ENCODE results near the gene RUNDC1. TPM values are rescaled to one million over a fixed set of nuclear protein-coding genes. Genes with fewer than 3 reads are reported as not detected.

The RUNDC1 gene
- total and polyA plus RNA-seq, 2 donors (not counting 1 experiment from before 2014, with no cell fraction given) = 8.0 to 8.8 TPM

DNA sequence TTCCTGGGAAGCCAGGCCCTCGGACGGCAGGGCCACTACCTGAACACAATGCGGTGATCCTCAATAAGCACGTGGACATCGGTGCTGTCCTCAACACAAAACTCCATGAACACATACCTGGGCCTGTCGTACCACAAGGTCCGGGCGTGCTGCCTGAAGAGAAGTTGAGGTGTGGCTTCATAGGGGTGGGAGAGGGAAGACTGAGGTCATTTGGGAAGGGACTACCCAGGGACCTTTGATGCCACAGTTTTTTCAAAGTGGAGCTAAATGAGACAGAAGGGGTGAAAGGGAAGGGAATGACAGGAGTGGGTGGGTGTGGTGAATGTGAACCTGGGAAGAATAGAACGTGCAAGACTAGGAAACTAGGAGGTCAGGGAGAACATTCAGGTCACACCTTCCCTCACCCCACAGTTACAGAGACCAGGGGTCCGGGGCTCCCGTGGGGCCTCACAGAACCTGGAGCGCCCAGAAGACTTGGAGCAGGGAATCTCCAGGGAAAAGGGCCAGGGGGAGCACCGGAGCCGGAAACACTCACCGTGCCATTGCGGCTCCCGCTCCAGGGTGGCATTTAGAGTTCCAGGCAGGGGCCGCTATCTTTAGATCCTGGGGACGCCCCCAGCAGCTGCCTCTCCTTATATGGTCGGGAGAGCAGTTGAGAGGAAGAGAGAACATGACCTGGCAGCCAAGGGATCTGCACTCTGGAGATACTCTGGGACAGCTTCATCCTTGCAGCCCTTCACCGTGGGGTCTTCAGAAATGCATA lies 673 bp upstream of the RUNDC1 start, which contains the start of gene PTGES3L:
PTGES3L (minus strand) TSS at position 570 of the 763 bp plus-strand sequence; CDS start at position 543, 27 bp downstream.
- no peak for TF ChIP-seq EZH2 (IDR thresholded peaks at IDR 0.05; ENCODE audit: low read length, missing control alignments)
- no peak for TF ChIP-seq CTCF (conservative IDR thresholded peaks at IDR 0.05 in 1 of 2, IDR thresholded peaks at IDR 0.05 in 1 of 2; ENCODE audit: low read depth in 1 of 2, low read length in 2 of 2)
- peak within 1 kb of the TSS; percentile 99 for H3K4me2 ChIP-seq (ENCODE audit: extremely low read depth, insufficient read depth, low read length)
- no peaks in the 10 kb centered on the region for H3K9me3 ChIP-seq (ENCODE audit: control insufficient read depth, insufficient read depth, low read depth, low read length)

DNA sequence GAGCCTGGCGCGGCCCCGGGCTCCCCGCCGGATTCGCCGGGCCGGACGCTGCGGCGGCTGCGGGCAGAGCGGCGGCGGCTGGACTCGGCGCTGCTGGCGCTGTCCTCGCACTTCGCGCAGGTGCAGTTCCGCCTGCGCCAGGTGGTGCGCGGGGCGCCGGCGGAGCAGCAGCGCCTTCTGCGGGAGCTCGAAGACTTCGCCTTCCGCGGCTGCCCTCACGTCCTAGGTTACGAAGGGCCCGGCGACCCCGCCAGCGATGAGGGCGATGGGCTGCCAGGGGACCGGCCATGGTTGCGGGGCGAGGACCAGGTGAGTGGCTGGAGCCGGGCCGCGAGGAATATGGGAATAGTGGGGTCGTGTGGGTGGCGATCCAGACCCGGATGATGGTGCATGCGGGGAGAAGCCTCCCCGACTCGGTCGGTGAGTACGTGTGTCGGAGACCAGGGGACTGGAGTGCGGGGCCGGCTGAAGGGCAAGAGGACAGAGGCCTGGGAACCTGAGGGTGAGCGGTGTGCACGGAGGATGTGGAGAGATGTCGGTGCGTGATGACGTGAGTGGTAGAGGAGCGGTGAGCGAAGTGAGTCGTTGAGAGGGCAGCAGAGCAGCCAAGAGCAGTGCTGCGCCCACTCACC lies 517 bp downstream of the RUNDC1 start:
- Histone ChIP-seq H3K9ac (ENCODE audit: insufficient read depth, low read length) (peak overlapping the region; percentile 82), H3K27me3 (ENCODE audit: control insufficient read depth, insufficient read depth, low read length) (no peaks in the 10 kb centered on the region), H3K79me2 (ENCODE audit: control insufficient read depth, insufficient read depth, low read length) (peaks cover 18% of the 10 kb centered on the region), H3K36me3 (ENCODE audit: control insufficient read depth, insufficient read depth, low read length) (no peaks in the 10 kb centered on the region), H2AFZ (ENCODE audit: low read length) (peak overlapping the region; percentile 79), H4K20me1 (ENCODE audit: control insufficient read depth, extremely low read depth, insufficient read depth, low read length) (no peaks in the 10 kb centered on the region), H3K27ac (ENCODE audit: insufficient read depth, low read length) (peak overlapping the region; percentile 77), H3K4me2 (ENCODE audit: extremely low read depth, insufficient read depth, low read length) (peak overlapping the region; percentile 99), H3K9me3 (ENCODE audit: control insufficient read depth, insufficient read depth, low read depth, low read length) (no peaks in the 10 kb centered on the region), H3K4me3 (replicated peaks in 1 of 4; ENCODE audit: control extremely low read depth in 1 of 4, insufficient read depth in 1 of 4, low read depth in 3 of 4, low read length in 4 of 4) (peak overlapping the region; percentile 85 to 95 (median 90)), H3K4me1 (ENCODE audit: control insufficient read depth, extremely low read depth, insufficient read depth, low read length) (peaks cover 6% of the 10 kb centered on the region)
- TF ChIP-seq EZH2 (IDR thresholded peaks at IDR 0.05; ENCODE audit: low read length, missing control alignments) (no peak), CTCF (conservative IDR thresholded peaks at IDR 0.05 in 1 of 2, IDR thresholded peaks at IDR 0.05 in 1 of 2; ENCODE audit: low read depth in 1 of 2, low read length in 2 of 2) (no peak)
- DNase-seq (ENCODE audit: low read depth in 2 of 2) = peak; percentile 39 to 68

More for the DNA sequence above, 673 bp upstream of the RUNDC1 start, which contains the start of gene PTGES3L:
- H3K9ac ChIP-seq (ENCODE audit: insufficient read depth, low read length) = peak within 1 kb of the TSS; percentile 82
- peak within 1 kb of the TSS; percentile 85 to 95 (median 90) for H3K4me3 ChIP-seq (replicated peaks in 1 of 4; ENCODE audit: control extremely low read depth in 1 of 4, insufficient read depth in 1 of 4, low read depth in 3 of 4, low read length in 4 of 4)
- peak within 1 kb of the TSS; percentile 77 for H3K27ac ChIP-seq (ENCODE audit: insufficient read depth, low read length)
- H3K4me1 ChIP-seq (ENCODE audit: control insufficient read depth, extremely low read depth, insufficient read depth, low read length) = peaks cover 6% of the 10 kb centered on the region
- peak; percentile 26 to 63 for DNase-seq (ENCODE audit: low read depth in 2 of 2)
- H3K79me2 ChIP-seq (ENCODE audit: control insufficient read depth, insufficient read depth, low read length) = peaks cover 18% of the 10 kb centered on the region
- peak within 1 kb of the TSS; percentile 79 for H2AFZ ChIP-seq (ENCODE audit: low read length)
- H3K36me3 ChIP-seq (ENCODE audit: control insufficient read depth, insufficient read depth, low read length) = no peaks in the 10 kb centered on the region
- H4K20me1 ChIP-seq (ENCODE audit: control insufficient read depth, extremely low read depth, insufficient read depth, low read length) = no peaks in the 10 kb centered on the region
- no peaks in the 10 kb centered on the region for H3K27me3 ChIP-seq (ENCODE audit: control insufficient read depth, insufficient read depth, low read length)

GRCh38 chr17:42982266-42982665 lies 1.9 kb downstream of the RUNDC1 start:
- Histone ChIP-seq H3K27ac (ENCODE audit: insufficient read depth, low read length) (no peak overlapping the region), H4K20me1 (ENCODE audit: control insufficient read depth, extremely low read depth, insufficient read depth, low read length) (no peaks in the 10 kb centered on the region), H2AFZ (ENCODE audit: low read length) (no peak overlapping the region), H3K4me3 (replicated peaks in 1 of 4; ENCODE audit: control extremely low read depth in 1 of 4, insufficient read depth in 1 of 4, low read depth in 3 of 4, low read length in 4 of 4) (no peak overlapping the region), H3K4me2 (ENCODE audit: extremely low read depth, insufficient read depth, low read length) (no peak overlapping the region), H3K36me3 (ENCODE audit: control insufficient read depth, insufficient read depth, low read length) (no peaks in the 10 kb centered on the region), H3K9ac (ENCODE audit: insufficient read depth, low read length) (no peak overlapping the region), H3K79me2 (ENCODE audit: control insufficient read depth, insufficient read depth, low read length) (peaks cover 18% of the 10 kb centered on the region), H3K9me3 (ENCODE audit: control insufficient read depth, insufficient read depth, low read depth, low read length) (no peaks in the 10 kb centered on the region), H3K4me1 (ENCODE audit: control insufficient read depth, extremely low read depth, insufficient read depth, low read length) (peaks cover 6% of the 10 kb centered on the region), H3K27me3 (ENCODE audit: control insufficient read depth, insufficient read depth, low read length) (no peaks in the 10 kb centered on the region)
- no peak for DNase-seq (ENCODE audit: low read depth in 2 of 2)
- TF ChIP-seq EZH2 (IDR thresholded peaks at IDR 0.05; ENCODE audit: low read length, missing control alignments) = no peak
- no peak for TF ChIP-seq CTCF (conservative IDR thresholded peaks at IDR 0.05 in 1 of 2, IDR thresholded peaks at IDR 0.05 in 1 of 2; ENCODE audit: low read depth in 1 of 2, low read length in 2 of 2)
